ENCODE data around the gene HS3ST4.

The HS3ST4 gene

GRCh38 chr16:25877103-25877502 lies 185.3 kb downstream of the HS3ST4 start:
- no peaks in the 10 kb centered on the region for H3K27me3 ChIP-seq (ENCODE audit: control insufficient read depth, insufficient read depth, low read length)
- H3K36me3 ChIP-seq (ENCODE audit: control insufficient read depth, insufficient read depth, low read length), result no peaks in the 10 kb centered on the region
- H3K9me3 ChIP-seq (ENCODE audit: control insufficient read depth, low read length), result no peaks in the 10 kb centered on the region
- H3K4me1 ChIP-seq (ENCODE audit: control insufficient read depth, insufficient read depth, low read length), result no peaks in the 10 kb centered on the region
- no peak overlapping the region for H3K9ac ChIP-seq (ENCODE audit: low read length)
- no peak overlapping the region for H3K4me3 ChIP-seq (ENCODE audit: low read length)

GRCh38 chr16:25886598-25886997 lies 194.8 kb downstream of the HS3ST4 start:
- Histone ChIP-seq H3K4me3 (ENCODE audit: low read length) (no peak overlapping the region), H3K27me3 (ENCODE audit: control insufficient read depth, insufficient read depth, low read length) (no peaks in the 10 kb centered on the region)

GRCh38 chr16:25888868-25889267 lies 197.1 kb downstream of the HS3ST4 start:
- Histone ChIP-seq H3K36me3 (ENCODE audit: control insufficient read depth, insufficient read depth, low read length) (no peaks in the 10 kb centered on the region), H3K4me1 (ENCODE audit: control insufficient read depth, insufficient read depth, low read length) (no peaks in the 10 kb centered on the region), H3K4me3 (ENCODE audit: low read length) (no peak overlapping the region), H3K27me3 (ENCODE audit: control insufficient read depth, insufficient read depth, low read length) (no peaks in the 10 kb centered on the region), H3K9ac (ENCODE audit: low read length) (no peak overlapping the region), H3K9me3 (ENCODE audit: control insufficient read depth, low read length) (no peaks in the 10 kb centered on the region)

More at GRCh38 chr16:25886598-25886997, 194.8 kb downstream of the HS3ST4 start:
- Histone ChIP-seq H3K9ac (ENCODE audit: low read length) (no peak overlapping the region), H3K36me3 (ENCODE audit: control insufficient read depth, insufficient read depth, low read length) (no peaks in the 10 kb centered on the region), H3K9me3 (ENCODE audit: control insufficient read depth, low read length) (no peaks in the 10 kb centered on the region), H3K4me1 (ENCODE audit: control insufficient read depth, insufficient read depth, low read length) (no peaks in the 10 kb centered on the region)

- Histone ChIP-seq H3K4me3 (ENCODE audit: low read length) (no peak overlapping the region), H3K36me3 (ENCODE audit: control insufficient read depth, insufficient read depth, low read length) (no peaks in the 10 kb centered on the region), H3K4me1 (ENCODE audit: control insufficient read depth, insufficient read depth, low read length) (no peaks in the 10 kb centered on the region), H3K27me3 (ENCODE audit: control insufficient read depth, insufficient read depth, low read length) (no peaks in the 10 kb centered on the region), H3K9me3 (ENCODE audit: control insufficient read depth, low read length) (no peaks in the 10 kb centered on the region), H3K9ac (ENCODE audit: low read length) (no peak overlapping the region)
Measured at GRCh38 chr16:25893332-25893731, 201.6 kb downstream of the HS3ST4 start.

GRCh38 chr16:25894093-25894492 lies 202.3 kb downstream of the HS3ST4 start:
- Histone ChIP-seq H3K27me3 (ENCODE audit: control insufficient read depth, insufficient read depth, low read length) (no peaks in the 10 kb centered on the region), H3K36me3 (ENCODE audit: control insufficient read depth, insufficient read depth, low read length) (no peaks in the 10 kb centered on the region), H3K9me3 (ENCODE audit: control insufficient read depth, low read length) (no peaks in the 10 kb centered on the region), H3K4me1 (ENCODE audit: control insufficient read depth, insufficient read depth, low read length) (no peaks in the 10 kb centered on the region), H3K9ac (ENCODE audit: low read length) (no peak overlapping the region), H3K4me3 (ENCODE audit: low read length) (no peak overlapping the region)

- Histone ChIP-seq H3K4me1 (ENCODE audit: control insufficient read depth, insufficient read depth, low read length) (no peaks in the 10 kb centered on the region), H3K9ac (ENCODE audit: low read length) (no peak overlapping the region), H3K9me3 (ENCODE audit: control insufficient read depth, low read length) (no peaks in the 10 kb centered on the region), H3K27me3 (ENCODE audit: control insufficient read depth, insufficient read depth, low read length) (no peaks in the 10 kb centered on the region), H3K4me3 (ENCODE audit: low read length) (no peak overlapping the region), H3K36me3 (ENCODE audit: control insufficient read depth, insufficient read depth, low read length) (no peaks in the 10 kb centered on the region)
Measured at GRCh38 chr16:25895380-25895779, 203.6 kb downstream of the HS3ST4 start.

GRCh38 chr16:25896411-25896810 lies 204.7 kb downstream of the HS3ST4 start:
- Histone ChIP-seq H3K9me3 (ENCODE audit: control insufficient read depth, low read length) (no peaks in the 10 kb centered on the region), H3K36me3 (ENCODE audit: control insufficient read depth, insufficient read depth, low read length) (no peaks in the 10 kb centered on the region), H3K4me1 (ENCODE audit: control insufficient read depth, insufficient read depth, low read length) (no peaks in the 10 kb centered on the region), H3K9ac (ENCODE audit: low read length) (no peak overlapping the region), H3K4me3 (ENCODE audit: low read length) (no peak overlapping the region), H3K27me3 (ENCODE audit: control insufficient read depth, insufficient read depth, low read length) (no peaks in the 10 kb centered on the region)

- Histone ChIP-seq H3K9me3 (ENCODE audit: control insufficient read depth, low read length) (no peaks in the 10 kb centered on the region), H3K36me3 (ENCODE audit: control insufficient read depth, insufficient read depth, low read length) (no peaks in the 10 kb centered on the region)
Measured at GRCh38 chr16:25897702-25898101, 205.9 kb downstream of the HS3ST4 start.

GRCh38 chr16:25905810-25906209 lies 214.1 kb downstream of the HS3ST4 start:
- H3K27me3 ChIP-seq (ENCODE audit: control insufficient read depth, insufficient read depth, low read length), result no peaks in the 10 kb centered on the region
- no peak overlapping the region for H3K9ac ChIP-seq (ENCODE audit: low read length)
- H3K4me1 ChIP-seq (ENCODE audit: control insufficient read depth, insufficient read depth, low read length), result no peaks in the 10 kb centered on the region
- no peaks in the 10 kb centered on the region for H3K9me3 ChIP-seq (ENCODE audit: control insufficient read depth, low read length)
- no peaks in the 10 kb centered on the region for H3K36me3 ChIP-seq (ENCODE audit: control insufficient read depth, insufficient read depth, low read length)
- H3K4me3 ChIP-seq (ENCODE audit: low read length), result no peak overlapping the region

More at GRCh38 chr16:25897702-25898101, 205.9 kb downstream of the HS3ST4 start:
- Histone ChIP-seq H3K4me3 (ENCODE audit: low read length) (no peak overlapping the region), H3K9ac (ENCODE audit: low read length) (no peak overlapping the region), H3K27me3 (ENCODE audit: control insufficient read depth, insufficient read depth, low read length) (no peaks in the 10 kb centered on the region), H3K4me1 (ENCODE audit: control insufficient read depth, insufficient read depth, low read length) (no peaks in the 10 kb centered on the region)

GRCh38 chr16:25910971-25911370 lies 219.2 kb downstream of the HS3ST4 start:
- no peak overlapping the region for H3K9ac ChIP-seq (ENCODE audit: low read length)
- no peak overlapping the region for H3K4me3 ChIP-seq (ENCODE audit: low read length)
- H3K9me3 ChIP-seq (ENCODE audit: control insufficient read depth, low read length), result no peaks in the 10 kb centered on the region
- H3K4me1 ChIP-seq (ENCODE audit: control insufficient read depth, insufficient read depth, low read length), result no peaks in the 10 kb centered on the region
- H3K27me3 ChIP-seq (ENCODE audit: control insufficient read depth, insufficient read depth, low read length), result no peaks in the 10 kb centered on the region
- H3K36me3 ChIP-seq (ENCODE audit: control insufficient read depth, insufficient read depth, low read length), result no peaks in the 10 kb centered on the region

- H3K4me3 ChIP-seq (ENCODE audit: low read length), result no peak overlapping the region
- no peak overlapping the region for H3K9ac ChIP-seq (ENCODE audit: low read length)
- no peaks in the 10 kb centered on the region for H3K36me3 ChIP-seq (ENCODE audit: control insufficient read depth, insufficient read depth, low read length)
- no peaks in the 10 kb centered on the region for H3K4me1 ChIP-seq (ENCODE audit: control insufficient read depth, insufficient read depth, low read length)
- no peaks in the 10 kb centered on the region for H3K27me3 ChIP-seq (ENCODE audit: control insufficient read depth, insufficient read depth, low read length)
- no peaks in the 10 kb centered on the region for H3K9me3 ChIP-seq (ENCODE audit: control insufficient read depth, low read length)
Measured at GRCh38 chr16:25912321-25912720, 220.6 kb downstream of the HS3ST4 start.

GRCh38 chr16:25914357-25914962 lies 222.7 kb downstream of the HS3ST4 start:
- Histone ChIP-seq H3K4me1 (ENCODE audit: control insufficient read depth, insufficient read depth, low read length) (no peaks in the 10 kb centered on the region), H3K27me3 (ENCODE audit: control insufficient read depth, insufficient read depth, low read length) (no peaks in the 10 kb centered on the region), H3K36me3 (ENCODE audit: control insufficient read depth, insufficient read depth, low read length) (no peaks in the 10 kb centered on the region), H3K9me3 (ENCODE audit: control insufficient read depth, low read length) (no peaks in the 10 kb centered on the region), H3K9ac (ENCODE audit: low read length) (no peak overlapping the region), H3K4me3 (ENCODE audit: low read length) (no peak overlapping the region)

- Histone ChIP-seq H3K9ac (ENCODE audit: low read length) (no peak overlapping the region), H3K27me3 (ENCODE audit: control insufficient read depth, insufficient read depth, low read length) (no peaks in the 10 kb centered on the region)
Measured at GRCh38 chr16:25916037-25916436, 224.3 kb downstream of the HS3ST4 start.

More at GRCh38 chr16:25916037-25916436, 224.3 kb downstream of the HS3ST4 start:
- Histone ChIP-seq H3K4me3 (ENCODE audit: low read length) (no peak overlapping the region), H3K36me3 (ENCODE audit: control insufficient read depth, insufficient read depth, low read length) (no peaks in the 10 kb centered on the region), H3K9me3 (ENCODE audit: control insufficient read depth, low read length) (no peaks in the 10 kb centered on the region), H3K4me1 (ENCODE audit: control insufficient read depth, insufficient read depth, low read length) (no peaks in the 10 kb centered on the region)

Data from mucosa of stomach (tissue), 1 donor.